HG02970 (cell line): Measurements from ENCODE around the gene GRK5.

ENCODE experiments used
- ATAC-seq: cut with Tn5 transposase; IDR thresholded peaks from one replicate; pipeline ENCODE4 v1.9.1; 2021; ENCODE audit warnings: mild to moderate bottlenecking, moderate library complexity, moderate number of reproducible peaks; ENCODE audit not compliant: unreplicated experiment, low FRiP score

The GRK5 gene

DNA sequence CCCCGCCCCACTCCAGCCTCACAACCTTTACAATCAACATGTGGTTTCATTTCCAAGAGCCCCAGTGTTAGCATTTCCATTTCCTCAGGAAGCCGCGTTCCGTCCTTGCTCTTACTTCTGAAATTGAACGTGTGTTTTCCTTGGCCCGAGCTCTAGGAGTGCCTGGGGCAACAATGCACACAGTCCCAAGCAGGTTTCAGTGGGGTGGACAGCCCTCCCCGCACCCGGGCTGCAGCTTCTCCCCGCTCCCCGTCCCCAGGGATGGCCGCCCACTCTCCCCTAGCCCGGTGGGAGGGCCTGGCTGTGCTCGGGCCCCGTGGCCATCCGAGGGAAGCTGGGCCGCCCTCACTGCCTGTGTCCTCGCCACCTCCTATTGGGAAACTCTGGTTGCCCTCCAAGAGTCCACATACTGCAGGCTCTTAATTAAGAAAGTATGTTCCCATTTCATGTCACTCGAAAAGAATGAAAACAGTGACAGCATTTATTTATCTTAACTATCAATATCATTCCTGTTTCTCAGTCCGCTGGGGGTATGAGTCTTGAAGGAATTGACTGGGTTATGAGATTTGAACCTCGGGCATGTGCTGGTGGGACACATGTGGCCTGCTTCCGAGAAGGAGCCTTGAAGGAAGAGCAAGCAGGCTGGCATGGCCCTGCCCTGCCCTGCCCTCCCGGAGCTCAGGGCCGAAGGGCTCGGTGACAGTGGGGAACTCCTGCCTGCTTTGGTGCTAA is 163.8 kb downstream of the GRK5 start:
- no peak for ATAC-seq

DNA sequence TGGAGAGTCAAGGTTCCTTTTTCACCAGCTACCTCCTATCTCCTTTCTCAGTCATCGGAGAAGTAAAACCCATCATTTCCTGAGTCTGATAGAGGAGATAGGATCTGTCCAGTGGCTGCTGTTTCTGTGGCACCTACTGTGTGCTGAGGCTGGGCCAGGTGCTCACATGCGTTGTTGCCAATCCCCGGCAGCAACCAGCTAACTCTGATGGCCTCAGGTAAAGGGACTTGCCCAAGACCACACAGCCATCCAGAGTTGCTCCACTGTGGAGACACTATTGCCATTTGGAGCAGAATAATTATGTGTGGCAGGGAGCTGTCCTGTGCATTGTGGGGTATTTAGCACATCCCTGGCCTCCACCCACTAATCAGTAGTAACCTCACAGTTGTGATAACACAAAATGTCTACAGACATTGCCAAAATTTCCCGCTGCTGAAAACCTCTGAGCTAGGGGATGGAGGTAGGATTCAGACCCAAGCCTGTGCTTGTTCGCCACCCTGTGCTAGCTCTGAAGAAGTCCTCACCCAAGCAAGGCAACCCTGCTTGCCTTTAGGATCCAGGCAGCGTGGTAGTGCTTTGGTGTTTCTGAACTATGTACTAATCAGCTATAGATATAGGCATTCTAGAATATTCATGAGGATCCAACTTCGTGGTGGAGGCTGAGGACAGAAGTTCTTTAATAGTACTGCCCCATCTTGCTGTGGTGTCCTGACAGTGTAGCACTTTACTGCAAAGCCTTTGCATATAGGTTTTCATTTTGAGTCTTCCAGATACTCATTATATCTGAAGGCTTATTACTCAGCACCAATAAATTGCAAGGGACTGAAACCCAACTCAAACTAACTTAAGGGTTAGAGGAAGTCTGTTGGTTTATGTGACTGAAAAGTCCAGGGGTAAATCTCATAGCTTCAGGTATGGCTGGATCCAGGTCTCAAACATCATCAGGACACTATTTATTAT is 164.6 kb downstream of the GRK5 start:
- ATAC-seq = no peak

DNA sequence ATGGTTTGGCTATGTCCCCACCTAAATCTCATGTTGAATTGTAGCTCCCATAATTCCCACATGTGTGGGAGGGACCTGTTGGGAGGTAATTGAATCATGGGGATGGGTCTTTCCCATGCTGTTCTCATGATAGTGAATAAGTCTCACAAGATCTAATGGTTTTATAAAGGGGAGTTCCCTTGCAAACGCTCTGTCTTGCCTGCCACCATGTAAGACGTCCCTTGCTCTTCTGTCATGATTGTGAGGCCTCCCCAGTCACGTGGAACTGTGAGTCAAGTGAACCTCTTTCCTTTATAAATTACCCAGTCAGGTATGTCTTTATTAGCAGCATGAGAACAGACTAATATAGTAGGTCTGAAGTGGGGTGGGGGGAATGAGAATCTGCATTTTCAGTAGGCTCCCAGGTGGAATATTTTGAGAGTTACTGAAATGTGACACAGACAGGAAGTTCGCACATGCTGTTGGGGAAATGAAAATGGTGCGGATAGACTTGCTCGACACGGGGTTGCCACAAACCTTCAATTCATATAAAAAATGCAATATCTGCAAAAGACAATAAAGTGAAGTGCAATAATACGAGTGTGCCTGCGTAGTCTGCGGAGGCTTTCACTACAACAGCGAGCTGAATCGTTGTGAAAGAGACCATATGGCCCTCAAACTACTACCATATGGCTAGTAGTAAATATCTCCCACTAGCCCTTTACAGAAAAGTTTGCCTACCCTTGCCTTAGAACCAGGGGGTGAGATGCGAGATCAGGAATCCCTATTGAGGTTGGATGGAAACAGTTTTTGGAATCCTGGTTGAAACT is 166.1 kb downstream of the GRK5 start:
- ATAC-seq = no peak

DNA sequence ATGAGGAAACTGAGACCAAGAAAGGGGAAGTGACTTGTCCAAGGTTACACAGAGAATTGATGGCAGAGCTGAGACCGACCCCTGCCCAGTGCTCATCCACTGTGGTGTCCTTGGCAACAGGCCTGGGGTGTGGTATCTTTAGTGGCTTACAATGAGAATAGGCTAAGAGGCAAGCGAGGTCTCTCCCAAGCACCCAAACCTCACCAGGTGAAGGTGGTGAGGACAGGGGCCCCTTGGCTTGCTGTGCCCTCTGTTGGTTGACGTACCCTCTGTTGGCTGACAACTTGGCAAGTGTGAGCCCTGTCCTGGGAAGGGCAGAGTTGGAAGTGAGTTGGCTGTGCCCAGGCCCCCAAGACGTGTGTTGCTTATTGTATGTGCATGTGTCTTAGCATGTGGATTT is 166.9 kb downstream of the GRK5 start:
- no peak for ATAC-seq

DNA sequence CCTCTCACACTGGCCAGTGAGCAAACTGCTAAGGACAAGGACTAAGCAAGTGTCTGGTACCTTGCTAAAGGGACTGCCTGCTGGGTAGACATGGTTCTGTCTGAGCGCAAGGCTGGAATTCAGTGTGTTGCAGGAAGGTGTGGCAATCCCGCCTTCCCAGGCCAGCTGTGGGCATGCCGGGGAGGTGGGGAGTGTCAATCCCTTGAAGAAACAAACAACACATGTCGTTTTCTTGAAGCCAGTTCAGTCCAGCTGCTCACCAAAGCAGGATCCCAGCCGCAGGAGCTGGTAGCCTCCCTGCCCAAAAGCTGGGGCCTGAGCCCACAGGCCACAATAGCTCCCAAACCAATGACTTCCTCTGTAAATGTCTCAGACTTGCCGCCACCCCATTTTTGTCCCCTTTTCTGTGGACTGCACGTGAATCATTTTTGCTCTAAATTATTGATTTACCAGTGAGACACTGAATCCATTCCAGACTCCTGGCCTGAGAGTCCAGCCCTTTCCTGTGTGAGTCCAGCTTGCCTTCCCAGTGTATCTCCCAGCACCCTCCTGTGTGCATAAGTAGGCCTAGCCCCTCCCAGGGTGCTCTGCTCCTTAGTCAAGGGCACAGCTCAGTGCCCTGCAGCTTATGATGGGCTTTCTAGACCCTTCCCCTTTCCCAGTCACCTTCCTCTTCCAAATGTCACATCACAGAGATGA is 168.4 kb downstream of the GRK5 start:
- no peak for ATAC-seq

DNA sequence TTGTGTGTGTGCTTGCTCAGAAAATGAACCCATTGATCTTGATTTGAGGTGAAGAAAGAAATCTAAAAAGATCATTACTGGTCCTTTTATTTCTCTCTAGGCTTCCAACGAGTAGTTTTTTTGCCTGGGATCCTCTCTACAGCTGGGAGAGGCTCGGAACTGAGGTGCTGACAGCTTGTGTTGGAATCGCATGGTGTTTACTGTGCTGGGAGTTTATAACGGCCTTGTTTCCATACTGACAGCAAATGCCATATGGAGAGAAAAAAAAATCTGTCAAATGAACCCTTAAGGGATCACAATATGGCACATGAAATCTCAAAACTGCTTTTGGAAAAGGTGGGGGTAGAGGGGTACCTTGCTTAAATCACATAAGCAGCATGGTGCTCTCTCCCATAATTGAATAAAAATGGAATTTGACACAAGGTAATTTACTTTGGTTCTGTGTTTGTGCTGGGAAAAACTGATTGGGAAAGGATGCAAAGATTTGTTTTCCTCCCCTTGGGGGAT is 170.1 kb downstream of the GRK5 start:
- ATAC-seq = no peak

DNA sequence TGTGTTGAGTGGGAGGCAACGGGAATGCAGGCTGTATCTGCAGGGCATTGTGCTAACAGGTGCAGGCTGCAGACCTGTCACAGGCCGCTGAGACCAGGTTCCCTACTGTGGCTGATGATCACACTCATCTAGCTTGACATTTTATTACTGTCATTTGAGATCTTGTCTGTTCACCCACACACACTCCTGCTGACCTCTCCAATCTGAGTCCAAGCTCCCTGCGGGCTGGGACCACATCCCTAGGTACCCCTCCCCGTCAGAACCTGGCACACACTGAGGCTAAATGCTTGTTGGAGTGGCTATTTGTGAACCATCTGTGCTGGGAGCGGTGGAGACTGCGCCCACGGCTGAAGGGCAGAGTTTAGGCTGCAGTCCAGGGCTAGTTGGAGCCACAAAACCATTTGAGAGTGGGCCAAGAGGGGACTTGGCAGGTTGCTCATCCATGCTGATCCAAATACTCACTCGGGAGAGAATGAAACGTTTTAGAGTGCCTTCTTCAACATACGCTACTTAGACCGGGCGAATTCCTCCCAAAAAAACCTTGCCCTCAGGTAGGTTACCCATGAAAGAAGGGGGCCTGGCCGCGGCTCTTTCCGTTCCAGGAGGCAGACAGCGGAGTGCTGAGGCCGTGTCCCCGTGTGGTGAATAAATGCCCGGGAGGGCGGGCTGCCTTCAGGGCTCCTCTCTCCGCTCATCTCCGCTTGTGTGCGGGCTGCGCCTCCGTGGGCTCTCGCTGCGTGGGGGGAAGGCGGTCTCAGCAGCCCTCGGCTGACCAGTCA is 170.8 kb downstream of the GRK5 start:
- ATAC-seq = no peak

DNA sequence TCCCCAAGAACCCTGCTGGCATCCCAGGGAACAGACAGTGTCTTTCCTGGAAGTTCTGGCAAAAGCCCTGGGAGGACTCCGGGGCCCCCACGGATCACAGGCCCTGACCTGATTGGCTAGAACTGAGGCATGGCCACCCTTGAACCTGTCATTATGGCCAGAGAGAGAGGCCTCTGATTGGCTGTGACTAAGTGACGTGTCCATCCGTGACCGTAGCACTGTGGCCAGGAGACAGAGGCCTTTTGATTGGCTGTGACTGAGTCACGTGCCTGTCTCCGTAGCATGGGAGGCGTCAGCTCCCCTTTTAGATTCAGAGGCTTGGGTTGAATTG is 171.3 kb downstream of the GRK5 start:
- ATAC-seq = no peak

DNA sequence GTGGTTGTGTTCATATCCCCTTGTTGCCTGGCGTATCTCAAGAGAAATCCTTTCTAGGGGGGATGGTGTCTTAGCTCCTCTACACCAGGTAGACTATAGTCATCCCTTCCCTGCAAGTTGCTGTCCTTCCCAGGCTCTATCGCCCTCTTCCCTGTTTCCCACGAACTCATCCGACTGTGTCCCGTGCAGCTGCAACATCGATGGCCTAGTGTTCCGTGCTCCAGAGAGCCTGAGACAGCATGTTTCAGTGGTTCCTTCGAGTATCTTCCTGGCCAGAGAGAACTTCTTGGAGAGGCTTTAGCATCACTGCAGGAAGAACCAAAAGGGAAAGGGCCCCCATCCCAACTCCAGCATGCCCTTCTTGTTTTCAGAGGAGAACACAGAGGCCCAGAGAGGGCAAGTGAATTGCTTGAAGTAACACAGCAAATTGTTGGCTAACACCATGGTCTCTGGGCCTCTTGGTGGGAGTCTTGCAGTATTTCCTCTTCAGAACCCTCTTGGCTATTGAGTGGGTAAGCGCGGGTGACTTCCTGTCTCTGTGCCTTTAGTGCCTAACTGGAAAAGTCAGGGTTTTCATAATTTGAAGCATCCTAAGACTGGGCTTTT is 172.2 kb downstream of the GRK5 start:
- no peak for ATAC-seq

DNA sequence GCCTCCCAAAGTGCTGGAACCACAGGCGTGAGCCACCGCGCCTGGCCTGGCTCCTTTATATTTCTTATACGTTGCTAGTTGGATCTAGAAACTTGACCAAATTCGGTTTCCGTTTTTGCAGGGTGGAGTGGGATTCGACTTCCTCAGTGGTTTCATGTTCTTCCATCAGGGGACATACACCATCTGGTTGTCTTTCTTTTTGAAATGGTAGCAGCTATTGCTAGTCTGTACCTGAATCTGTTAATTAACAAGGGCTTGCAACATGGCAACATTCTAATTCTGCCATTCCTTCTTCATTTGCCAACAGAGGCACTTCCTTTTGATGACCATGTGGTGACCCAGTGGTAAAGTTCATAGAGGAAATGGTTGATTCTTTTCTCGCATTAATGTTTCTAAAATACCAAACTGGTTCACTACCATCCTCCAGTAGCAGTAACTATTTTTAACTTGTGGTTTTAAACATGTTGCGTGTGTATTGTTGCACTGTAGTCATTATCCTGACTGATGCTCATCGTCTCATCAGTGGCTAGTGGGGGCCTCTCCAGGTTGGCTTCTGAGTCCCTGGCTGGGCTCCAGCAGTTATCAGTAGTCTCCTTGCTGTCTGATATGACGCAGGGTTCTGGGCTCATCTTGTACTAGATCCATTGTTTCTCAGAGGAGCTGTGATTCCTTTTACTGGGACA is 175.9 kb downstream of the GRK5 start:
- no peak for ATAC-seq

DNA sequence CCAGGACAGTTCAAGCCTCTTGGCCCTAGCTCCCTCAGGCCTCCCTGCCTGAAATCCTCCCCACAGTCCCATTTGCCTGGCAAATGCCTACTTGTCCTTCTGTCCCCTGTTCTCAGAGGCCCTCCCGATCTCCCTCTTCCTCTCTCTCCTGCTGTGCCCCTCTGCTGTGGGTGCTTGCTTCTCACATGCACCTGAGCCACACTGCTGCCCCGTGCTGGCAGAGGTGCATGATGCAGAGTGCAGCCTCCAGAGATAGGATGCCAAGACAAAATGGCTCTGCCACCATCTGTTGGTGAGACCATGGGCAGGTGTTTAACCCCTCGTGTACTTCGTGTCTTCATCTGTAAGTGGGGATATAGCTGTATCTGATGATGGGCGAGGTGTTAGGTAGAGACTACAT is 176.8 kb downstream of the GRK5 start:
- no peak for ATAC-seq

DNA sequence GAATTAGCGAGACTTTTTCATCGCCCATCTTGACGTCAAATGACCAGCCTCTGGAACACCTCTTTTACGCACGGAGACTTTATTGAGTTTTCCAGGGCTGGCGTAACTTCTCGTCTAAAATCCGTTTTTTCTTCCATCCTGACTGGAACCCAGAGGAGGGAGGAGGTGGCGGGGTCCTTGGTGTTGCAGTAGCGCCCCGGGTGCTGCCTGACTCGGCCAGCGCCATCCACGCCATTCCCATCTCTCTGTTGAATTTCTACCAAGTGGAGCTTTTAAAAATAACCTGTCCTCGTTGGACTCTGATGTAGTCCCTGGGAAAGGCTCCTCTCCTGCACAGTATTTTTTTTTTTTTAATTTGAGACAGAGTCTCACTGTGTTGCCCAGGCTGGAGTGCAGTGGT is 179.3 kb downstream of the GRK5 start:
- ATAC-seq = no peak

DNA sequence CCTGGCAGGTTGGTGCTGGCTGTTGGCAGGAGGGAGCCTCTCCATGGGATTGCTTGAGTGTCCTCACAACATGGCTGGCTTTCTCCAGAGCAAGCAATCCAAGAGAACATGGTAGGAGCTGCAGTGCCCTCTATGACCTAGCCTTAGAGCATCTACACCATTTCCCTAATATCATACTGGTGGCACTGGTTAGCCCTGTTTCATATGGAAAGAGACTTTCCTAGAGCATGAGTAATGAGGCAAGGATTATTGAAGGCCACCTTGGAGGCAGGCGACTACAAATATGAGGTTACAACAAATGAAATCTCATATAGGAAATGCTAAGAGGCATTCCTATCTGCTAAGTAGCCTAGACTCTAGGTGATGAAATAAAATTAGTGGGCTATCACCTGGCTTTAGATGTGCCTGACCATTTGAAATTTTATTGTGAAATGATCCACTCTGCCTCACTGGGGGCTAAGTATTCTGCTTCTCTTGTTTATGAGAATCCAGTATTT is 181.5 kb downstream of the GRK5 start:
- ATAC-seq = no peak

DNA sequence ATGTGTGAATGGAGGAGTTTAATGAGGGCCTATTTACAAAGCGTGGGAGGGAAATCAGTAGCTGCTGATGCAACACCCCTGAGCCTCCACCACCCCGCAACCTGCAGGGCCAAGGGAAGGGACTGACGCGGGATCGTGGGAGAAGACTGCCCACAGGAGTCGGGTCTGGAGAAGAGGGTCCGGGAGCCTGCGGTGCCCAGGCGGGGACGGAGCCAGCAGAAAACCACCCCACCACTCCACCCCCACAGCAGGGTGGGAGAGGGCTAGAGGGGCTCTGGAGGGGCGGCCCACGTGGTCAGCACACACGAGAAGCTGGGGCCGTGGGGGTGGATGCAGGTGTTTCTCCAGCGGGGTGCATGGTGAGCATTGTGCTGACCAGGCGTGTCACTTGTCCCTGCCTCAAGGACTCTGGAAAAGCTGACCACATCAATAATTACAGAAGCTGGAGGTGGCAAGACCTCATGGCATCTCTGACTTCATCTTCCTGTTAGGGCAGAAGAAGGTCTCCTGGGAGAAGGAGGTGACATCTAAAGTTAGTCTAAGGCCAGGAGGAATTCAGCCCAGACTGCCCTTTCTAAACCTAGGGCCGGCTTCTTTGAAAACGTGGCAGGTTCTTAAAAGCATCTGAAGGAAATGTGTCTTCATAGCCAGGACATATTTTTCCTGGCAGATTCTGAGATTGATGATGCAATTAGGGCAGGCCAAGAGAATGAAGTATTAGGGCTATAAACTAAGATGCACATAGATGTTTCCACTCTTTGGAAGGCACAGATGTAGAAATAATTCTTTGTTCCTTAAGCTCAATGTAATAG is 184.3 kb downstream of the GRK5 start:
- no peak for ATAC-seq

DNA sequence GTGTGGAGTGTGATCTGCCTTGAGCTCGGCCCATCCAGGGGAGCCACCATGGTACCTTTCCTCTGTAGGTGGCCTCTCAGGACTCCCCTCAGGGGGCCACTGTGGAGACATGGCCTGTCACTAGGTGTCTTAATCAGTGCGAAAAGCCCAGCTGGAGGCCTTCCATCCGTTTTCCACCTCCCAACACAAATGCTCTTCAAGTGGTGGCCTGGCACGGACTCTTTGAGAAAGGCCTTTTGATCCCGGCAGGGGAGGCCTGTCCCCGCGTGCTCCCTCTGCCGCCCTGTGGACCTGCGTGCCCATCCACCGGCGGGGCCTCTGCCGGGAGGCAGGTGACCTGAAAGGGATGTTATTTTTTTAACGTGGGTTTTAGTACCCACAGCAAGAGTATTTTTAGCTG is 185.6 kb downstream of the GRK5 start:
- ATAC-seq = no peak

DNA sequence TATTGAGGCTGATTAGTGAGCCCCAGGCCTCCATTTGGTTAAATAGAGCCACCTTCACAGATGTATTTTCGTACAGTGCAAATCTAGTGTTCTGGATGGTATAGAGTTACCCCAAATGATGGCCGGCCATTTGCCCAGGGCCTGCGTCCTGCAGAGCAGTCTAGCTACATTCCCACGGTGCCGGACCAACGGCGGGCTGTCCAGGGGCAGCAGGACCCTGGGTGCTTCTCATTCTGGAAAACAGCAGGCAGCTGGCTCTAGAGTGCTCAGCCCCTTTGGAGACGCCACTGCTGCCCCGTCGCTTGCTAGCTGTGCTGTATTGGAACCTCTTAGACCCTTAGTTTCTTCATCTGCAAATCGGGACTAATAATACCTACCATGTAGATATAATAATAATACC is 186.1 kb downstream of the GRK5 start:
- ATAC-seq = no peak

DNA sequence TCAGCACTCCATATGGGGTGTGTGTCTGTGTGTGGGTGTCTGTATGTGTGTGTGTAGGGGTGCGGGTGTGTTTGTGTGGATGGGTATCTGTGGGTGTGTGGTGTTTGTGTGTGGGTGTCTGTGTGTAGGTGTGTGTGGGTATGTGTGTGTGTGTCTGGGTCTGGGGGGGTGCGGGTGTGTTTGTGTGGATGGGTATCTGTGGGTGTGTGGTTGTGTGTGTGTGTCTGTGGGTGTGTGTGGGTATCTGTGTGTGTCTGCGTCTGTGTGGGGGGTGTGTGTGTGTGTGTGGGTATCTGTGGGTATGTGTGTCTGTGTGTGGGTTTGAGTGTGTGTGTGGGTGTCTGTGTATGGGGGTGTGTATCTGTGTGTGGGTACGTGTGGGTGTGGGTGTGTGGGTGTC is 186.5 kb downstream of the GRK5 start:
- ATAC-seq = no peak
